ENCODE measurements around the gene CEMIP.

- no peak for TF ChIP-seq EZH2 (IDR thresholded peaks at IDR 0.05; ENCODE audit: low read depth)
- TF ChIP-seq, protein P1, sequence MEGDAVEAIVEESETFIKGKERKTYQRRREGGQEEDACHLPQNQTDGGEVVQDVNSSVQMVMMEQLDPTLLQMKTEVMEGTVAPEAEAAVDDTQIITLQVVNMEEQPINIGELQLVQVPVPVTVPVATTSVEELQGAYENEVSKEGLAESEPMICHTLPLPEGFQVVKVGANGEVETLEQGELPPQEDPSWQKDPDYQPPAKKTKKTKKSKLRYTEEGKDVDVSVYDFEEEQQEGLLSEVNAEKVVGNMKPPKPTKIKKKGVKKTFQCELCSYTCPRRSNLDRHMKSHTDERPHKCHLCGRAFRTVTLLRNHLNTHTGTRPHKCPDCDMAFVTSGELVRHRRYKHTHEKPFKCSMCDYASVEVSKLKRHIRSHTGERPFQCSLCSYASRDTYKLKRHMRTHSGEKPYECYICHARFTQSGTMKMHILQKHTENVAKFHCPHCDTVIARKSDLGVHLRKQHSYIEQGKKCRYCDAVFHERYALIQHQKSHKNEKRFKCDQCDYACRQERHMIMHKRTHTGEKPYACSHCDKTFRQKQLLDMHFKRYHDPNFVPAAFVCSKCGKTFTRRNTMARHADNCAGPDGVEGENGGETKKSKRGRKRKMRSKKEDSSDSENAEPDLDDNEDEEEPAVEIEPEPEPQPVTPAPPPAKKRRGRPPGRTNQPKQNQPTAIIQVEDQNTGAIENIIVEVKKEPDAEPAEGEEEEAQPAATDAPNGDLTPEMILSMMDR (conservative IDR thresholded peaks at IDR 0.05) = no peak
Measured at GRCh38 chr15:80893777-80894176, 114.6 kb downstream of the CEMIP start.
